Measurements from ENCODE around the gene FTO.

FTO gene

DNA sequence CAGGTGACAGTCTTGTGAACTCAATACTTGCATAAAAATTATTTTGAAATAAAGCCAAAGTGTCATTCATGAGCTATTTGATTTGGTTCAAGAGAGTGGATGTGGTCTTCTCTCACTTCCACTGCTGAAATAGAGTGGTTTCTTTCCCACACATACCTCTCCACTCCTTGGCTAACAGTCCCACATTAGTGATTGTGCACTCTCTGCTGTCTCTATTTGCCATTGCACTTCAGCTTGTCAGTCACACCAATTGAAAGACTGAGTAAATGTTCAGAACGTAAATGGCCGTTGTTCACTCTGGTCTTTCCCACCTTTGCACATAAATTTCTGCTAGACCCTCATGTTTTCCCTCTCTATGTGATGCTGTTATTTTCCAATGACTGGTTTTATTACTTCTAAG is 197.5 kb downstream of the FTO start:
- DNase-seq: no peak

DNA sequence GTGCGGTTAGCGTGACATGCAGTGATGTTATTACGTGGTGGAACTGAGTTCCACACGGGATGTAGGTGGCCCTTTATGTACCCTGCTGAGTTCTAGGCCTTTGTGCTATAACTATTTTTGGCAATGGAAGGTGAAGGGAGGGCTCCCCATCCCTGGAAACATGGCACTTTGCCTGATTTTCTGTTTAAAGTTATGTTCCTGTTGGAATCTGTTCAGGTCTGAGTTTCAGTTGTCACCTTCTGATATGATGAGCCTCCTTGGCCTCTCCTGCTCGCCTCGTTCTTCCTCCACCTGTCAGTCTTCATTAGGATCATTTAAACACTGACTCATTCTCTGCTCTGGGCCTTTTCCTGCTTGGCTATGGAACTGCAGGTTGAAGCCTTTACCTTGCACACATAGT is 200.6 kb downstream of the FTO start:
- no peak for DNase-seq

DNA sequence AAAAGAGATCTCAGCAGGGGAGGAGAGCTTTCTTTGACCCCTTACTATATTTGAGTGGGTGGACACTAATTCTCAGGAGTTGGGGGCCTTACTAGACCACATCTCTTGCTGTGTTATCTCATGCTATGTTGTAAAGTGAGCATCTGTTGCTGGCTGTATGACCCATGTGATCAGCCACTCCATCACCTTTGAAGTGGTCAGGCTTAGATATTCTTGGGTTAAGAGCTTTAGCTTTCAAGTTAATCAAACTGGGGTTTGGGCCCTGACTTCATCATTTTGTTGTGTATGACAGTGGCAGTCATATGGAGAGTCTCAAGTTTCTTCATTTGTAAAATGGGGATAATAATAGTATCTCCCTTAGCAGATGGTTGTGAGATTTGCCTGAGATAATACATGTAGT is 201.1 kb downstream of the FTO start:
- DNase-seq: no peak

DNA sequence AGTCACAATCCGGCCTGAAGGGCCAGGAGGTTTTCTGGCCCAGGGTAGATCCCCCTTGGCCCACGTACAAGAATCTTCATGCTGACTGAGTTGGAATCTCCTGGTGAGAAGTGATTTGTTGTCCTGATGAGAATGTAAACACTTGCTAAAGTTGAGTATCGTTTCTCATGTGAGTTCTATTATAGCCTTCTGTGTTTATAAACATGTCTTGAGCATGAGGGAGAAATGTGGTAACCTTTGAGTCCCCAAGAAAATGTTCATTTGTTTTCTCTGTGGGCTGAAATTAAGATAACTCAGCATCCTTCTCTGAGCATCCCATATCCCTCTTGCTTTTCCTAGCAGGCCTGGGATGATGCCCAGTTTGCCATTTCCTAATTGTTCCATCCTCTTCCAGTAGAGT is 204.8 kb downstream of the FTO start:
- no peak for DNase-seq

DNA sequence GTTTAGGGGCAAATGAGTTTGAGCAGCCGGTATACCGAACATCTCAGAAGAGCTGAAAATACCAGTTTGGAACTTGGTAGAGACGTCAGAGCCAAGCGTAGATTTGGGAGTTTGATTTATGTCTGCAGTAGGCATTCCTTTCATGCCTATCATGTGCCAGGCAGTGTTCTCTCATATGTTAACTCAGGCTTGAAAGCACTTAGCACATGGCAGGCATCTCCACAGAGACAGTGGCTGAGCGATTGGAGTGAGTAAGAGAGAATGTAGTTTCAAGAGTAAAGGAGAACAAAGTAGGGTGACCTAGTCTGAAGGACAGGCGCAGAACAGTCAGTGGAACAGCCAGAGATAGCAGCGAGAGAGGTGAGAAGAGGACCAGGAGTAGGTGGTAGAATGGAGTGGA is 207.0 kb downstream of the FTO start:
- no peak for DNase-seq

DNA sequence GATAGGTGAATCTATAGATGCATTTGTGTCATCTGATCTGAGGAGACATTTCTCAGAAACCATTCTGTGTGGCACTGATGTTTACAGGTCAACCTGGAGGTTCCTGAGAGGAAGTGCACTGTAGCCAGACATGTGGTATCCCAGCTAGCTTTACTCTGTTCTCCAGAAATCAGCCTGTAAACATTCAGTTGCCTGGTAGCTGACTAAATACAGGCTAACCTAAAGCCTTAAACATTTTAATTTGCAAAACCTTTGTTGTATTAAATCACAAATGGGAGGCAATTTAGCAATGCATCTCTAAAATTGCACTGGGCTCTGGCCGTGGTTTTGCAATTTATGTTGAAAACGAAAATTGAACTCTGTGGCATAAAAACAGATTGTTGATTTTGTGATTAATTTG is 207.6 kb downstream of the FTO start:
- no peak for DNase-seq

DNA sequence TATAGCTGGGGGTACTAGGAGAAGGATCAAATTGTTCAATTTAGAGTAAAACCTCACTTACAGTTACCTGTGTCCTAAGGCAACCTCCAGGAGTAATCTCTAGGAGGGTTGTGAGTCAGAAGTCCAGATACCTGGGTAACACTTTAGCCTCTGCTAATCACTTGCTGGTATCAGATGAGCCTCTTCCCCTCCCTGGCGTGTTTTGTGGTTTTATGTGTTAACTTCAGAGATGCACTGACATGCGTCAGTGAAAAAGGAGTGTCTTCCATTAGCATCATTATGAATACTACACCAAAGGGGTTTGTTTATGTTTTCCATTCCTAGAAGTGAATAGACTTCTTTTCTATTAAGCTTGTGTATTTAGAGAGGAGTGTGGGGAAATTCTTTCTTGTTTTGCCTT is 208.2 kb downstream of the FTO start:
- DNase-seq: no peak

DNA sequence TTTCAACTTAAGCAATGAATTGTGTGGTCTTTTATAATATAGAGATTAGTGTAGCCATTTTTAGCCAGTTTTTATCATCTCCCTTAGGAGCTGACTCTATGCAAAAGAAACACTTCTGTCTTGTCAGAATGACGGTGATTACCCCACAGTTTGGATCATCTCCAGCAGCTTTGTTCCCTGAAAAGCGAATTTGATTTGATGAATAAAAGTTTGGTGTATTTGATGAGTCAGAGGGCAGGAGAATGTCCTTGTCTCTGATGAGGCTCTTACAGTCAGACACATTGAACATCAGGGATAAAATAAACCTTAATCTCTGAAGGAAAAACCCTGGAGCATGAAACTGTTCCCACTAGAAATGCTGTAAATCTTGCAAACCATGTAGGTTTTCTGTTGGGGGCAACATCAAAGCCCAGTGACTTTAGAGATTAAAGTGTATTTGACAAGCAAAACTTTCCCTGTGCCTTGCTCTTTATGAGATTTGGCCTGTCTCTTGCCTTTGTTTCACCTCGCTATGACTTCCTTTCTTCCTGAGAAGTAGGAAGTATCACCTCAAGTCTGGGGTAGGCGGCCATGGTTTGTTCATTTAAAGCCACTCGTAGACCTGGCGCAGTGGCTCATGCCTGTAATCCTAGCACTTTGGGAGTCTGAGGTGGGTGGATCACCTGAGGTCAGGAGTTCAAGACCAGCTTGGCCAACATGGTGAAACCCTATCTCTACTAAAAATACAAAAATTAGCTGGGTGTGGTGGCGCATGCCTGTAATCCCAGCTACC is 209.3 kb downstream of the FTO start:
- DNase-seq: peak; percentile 29 to 41 (median 30)

DNA sequence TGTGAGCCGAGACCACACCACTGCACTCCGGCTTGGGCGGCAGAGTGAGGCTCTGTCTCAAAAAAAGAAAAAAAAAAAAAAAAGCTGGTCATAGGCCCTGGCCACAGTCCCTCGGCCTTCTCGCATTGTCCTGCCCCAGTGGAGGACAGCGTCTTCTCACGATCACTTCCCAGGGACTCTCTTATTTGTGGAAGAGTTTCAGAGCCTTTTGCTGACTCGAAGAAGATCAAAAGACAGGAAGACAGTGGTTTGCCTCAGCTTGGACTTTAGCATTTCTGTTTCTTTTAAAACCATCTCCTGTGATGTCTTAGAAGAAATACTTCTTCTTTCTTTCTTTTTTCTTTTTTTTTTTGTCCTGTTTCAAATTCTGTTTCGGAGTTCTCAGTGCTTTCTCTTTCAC is 210.0 kb downstream of the FTO start:
- peak in 3 of 4 experiments; percentile 13 to 30 (median 17) for DNase-seq

DNA sequence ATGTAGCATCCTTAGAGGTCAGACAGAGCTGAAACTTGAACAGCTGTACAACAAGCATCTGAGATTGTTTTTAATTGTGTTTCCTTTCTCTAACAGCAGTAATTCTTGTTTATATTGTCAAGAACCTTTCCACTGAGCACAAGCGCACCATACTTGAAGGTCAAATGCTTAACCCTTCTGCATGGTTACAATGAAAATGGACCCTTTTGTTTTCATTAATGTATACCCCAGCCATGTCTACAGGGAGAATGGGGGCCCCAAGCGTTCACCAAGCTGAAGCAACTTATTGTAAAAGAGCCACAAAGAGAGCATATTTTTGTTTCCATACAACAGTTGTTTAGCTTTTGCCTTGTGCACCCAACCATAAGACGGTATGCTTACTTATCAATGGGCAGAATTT is 210.8 kb downstream of the FTO start:
- DNase-seq: no peak

DNA sequence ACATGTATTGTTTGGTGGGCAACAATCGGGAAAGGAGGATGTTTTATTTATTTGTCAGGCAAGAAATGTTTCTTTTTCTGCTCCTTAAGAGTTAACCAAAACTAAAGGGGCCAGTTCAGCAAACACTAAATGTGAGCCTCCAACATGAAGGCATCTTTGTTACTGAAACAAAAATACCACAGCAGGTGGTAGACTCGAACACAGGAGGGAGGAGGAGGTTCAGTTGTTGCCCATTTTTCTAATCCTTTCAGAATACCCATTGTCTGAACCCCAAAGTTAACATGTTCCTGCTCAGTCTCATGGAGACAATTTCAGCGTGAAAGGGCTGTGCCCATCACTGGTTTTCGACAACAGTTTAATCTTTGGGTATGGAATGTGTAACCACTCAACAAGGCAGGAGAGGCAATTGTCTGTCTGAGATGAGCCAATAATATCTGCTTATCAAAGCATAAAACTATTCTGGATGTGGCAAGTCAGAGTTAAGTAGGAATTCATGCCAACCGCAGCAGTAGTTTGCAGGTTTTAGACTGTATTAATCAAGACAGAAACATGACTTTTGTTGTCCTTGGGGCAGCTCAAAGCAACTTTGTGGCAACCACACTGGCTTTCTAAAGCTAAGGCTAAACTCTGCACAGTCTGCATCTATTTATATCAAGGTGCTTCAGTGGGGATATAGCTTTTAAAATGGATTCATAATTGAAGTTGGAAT is 211.7 kb downstream of the FTO start:
- no peak for DNase-seq

DNA sequence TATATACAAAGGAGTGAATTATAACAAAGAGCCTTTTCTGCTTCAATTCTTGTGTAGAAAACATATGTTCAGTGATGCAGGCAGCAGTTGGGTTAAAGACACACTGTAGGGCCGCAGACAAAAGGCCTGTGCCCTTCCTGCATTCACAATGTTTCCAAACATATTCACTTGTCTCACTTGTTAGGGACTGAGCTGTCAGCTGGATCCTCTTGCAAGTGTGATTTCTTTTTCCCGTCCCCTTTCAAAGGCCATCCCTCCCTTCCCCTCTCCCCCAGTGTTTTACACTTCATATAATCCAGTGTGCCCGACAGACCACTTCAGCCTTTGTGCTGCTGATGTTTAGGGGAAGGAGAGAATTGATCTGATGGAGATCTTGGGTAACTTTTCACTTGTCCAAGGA is 217.0 kb downstream of the FTO start:
- DNase-seq: no peak

DNA sequence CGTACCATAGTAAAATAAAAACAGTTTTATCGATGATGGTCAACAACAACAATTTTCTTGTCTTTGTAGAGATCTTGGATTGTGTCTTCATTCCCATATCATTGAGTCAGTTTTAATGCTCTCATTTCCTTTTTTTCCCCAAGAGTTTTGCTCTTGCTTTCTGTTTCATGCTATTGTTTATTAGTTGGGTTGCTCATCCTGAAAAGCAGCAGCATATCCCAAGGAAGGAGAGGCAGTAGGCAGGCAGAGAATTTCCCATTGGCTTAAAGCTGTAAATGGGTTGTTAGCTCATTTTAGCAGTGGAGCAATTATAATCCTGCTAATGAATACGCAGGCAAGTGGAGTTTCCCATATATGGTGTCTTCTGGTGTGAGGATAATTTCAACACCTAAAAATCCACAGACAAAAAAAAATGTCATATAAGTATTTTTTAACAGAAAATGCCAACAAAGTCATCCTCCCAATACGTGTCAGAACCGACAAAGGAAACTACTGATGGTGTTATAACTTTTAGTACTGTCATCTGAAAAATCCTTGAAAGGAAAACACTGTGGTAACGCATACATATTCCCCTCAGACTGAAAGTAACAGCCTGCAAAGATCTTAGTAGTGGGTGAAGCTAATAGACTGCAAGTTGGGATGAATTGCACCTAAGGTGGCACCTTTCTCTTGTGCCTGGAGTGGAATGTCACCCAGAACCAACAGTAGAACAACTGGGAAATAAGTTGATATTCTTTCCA is 218.3 kb downstream of the FTO start:
- DNase-seq: no peak

DNA sequence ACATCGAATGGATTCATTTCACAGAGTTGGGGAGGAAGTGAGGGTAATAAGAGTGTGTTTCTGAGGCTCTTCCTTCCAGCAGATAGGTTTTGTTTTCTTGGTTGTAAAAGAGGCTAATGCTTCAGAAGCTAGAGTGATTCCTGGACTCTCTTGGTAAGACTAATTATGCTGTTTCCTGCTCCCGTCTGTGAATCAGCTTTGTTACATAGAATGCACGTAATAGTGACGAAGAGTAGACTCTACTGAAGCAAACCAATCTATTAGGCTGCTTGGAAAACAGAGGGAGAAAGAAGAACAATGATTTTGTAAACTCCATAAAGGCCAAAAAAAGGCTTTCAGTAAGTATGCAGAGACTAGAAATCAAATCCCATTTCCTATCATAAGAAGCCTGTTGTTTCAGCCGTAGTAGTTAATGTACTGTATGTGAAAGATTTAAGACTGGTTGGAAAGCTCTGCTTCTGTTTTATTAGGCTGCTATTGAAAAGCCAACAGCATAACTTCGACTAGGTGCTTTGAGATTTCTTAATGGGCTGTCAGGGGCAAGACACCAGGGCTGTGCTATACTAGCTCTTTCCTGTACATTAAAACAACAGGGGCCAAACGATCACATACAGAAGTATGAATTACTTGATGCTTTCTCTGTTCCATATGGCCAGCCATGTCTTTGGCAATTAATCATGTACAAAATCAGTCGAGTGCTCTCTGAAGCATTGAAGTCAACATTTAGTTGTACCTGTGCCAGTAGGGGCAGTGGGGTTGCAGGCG is 219.0 kb downstream of the FTO start:
- DNase-seq: no peak

DNA sequence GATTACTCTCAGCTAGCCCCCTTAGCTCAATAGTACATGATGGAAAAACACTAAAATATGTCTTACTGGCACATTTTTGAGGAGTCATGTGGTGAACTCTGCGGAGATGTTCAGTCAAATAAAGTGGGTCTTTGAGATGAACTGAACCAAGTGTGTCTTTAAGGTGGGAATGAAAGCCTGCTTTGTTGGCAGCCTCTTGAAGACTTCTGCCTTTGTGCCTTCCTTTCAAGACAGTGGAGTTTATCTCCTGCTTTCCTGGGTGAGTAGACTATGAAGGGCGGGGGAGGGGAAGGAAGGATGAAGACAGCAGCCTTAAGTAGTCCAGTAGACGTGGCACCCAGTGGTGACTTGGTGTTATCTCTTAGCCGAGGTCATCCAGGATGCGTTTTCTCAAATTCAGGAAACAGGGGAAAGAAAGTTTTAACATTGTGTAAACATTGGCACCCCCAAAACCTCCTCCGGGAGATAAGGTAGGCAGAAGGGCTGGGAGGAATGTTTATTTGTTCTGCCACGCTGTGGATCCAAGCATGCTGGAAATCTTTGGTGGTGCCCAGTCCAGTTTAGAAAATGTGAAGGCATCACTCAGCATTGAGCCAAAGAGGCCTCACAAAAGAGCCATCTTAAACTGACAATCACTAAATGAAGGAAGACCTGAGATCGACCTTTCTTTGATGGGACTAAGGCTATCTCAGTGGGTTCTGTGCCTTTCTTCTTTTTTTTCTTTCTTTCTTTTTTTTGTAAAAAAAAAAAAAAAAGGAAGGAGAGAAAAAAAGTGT is 220.6 kb downstream of the FTO start:
- no peak for DNase-seq

DNA sequence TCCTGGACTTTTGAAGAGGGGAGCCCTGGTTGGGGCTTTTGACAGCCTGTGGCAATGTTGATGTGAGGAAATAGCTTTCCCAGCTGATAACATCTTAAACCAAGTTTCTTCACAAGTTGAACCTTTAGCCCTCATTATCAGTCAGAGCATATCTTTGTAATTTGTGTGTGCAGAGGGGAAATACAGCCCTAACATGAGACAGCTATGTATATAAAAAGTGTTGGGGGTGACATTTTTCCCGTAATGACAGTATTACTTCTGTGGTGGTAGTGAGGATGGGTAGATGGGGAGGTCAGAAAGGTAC is 221.1 kb downstream of the FTO start:
- no peak for DNase-seq

DNA sequence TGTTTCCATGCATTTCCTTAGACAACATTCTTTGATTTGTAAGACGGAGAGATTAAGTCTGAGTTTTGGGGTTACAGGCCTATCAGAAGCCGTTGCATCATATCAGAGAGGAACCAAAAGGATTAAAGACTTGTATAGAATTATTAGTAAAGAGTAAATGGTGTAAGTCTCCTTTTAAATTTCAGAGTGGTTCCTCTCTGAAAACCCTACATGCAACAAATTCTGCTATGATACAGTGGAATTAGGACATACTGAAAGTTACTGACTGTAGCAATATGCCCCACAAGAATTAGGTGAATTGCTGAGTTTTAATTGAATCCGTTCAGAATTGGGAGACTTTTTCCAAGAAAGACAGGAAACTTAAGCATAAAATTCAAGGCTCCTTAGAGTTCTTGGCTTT is 221.6 kb downstream of the FTO start:
- DNase-seq: peak in 1 of 4 experiments; percentile 10

DNA sequence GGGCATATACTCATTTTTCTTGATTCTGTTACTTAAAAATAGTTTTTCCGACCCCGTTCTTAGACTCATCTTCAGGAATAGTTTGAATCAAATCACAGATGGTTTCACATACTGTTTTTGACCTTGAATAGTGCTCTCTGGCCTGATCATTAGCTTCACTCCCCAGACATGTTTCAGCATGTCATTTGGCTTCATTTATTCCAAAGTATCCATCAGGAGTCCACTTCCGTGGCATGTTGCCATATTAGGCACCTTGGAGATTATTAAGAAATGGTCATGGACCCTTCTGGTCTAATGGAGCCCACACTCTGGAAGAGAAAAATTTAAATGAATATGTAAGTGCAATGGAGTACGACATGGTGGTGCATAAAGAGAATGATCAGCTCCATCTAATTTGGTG is 222.3 kb downstream of the FTO start:
- DNase-seq: no peak

DNA sequence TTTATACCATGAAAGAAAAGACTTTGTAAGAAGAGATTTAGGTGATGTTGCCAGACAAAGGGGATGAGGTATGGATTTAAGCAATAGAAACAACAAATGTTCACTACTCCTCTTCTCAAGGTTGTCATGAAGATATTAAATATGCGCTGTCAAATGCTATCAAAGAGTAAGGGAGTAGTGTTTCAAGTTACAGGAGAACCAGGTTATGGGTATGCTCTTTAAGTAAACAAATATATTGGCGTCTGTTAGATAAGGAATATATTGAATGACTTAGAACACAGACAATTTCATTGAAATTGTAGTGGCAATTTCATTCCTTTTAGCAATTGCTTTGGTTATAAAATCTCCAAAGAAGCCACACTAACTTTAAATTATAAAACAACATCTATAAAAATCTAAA is 229.0 kb downstream of the FTO start:
- DNase-seq: no peak

DNA sequence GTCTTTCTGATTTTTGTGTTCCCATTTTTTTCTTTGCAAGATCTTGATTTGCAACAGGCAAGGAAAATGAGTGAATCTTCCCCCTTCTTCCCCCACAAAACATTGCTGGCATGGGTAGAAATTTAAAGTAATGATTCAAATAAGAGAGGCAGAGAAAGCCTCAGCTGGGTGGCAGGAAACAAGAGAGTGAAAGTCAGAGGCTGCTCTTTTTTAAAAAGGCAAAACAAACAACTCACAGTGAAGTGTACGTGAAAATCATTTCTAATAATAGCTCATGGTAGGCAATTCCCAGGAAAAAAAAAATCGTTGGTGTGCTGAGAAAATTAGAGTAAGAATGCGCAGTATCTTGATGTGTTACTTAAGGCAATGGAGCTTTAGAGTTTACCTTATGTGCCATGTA is 229.5 kb downstream of the FTO start:
- DNase-seq: no peak

DNA sequence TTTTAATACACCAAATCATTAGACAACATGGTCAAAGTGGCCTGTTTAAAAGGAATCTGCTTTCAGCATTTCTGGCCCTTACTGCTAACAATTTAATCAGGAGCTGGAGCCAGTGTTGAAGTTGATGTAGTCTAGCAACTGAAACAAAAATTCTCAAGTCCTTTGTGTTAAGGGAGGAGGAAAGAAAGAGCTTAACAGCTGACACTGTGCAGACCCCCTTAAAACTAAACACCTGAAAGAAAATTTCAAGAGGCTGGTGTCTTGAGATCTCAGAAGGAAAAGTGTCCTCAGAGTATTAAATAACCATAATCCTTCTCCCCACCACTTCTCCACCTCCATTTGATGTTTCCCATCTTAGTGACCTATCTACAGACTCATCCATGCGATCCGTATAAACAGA is 232.1 kb downstream of the FTO start:
- DNase-seq: no peak

DNA sequence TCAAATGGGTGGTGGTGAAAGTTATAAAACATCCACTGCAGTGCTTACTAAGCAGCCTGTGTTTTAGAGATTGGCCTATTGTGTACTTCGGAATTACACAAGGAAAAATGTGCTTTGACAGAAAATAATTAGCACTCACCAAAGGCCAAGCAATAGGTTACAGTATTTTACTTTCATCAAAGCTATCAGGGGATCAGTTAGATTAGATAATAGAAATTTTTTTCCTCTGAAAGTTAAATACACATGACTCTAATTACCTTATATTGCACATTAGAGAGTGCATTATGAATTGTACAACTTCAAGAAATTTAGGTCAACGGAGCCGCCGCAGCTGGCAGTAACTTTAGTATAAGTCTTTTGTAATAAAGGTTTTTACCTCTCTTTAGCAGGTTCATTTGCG is 232.6 kb downstream of the FTO start:
- no peak for DNase-seq
